ENCODE data around the gene PKN3.
"Not testable (repeated sequence)": the region's sequence is repeated elsewhere in the genome, so short reads cannot be mapped to it uniquely, and the experiment has no call there.

The PKN3 gene

GRCh38 chr9:128702445-128702948 is at the start of gene PKN3:
Gene PKN3, plus strand, starts transcription at chr9:128702503. Its CDS starts 413 bp downstream, at chr9:128702916.
- DNase-seq: peak; percentile 95

DNA sequence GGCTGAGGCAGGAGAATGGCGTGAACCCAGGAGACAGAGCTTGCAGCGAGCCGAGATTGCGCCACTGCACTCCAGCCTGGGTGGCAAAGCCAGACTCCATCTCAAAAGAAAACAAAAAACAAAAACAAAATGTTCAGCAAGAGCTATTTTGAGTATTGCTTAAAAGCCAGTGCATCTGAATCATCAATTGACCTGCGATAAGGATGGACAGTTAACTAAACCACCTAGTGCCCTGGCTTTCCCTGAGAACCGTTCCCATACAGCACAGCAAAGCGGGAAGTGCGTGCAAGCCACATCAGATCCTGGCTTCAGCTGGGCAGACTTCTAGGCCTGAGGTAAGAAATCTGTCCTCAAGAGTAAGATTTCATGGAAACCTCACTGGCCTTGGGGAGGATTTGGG is 48.4 kb upstream of the PKN3 start:
- no peak for DNase-seq

GRCh38 chr9:128654481-128654880 is 47.8 kb upstream of the PKN3 start:
- DNase-seq: no peak

GRCh38 chr9:128656416-128657343 is 45.6 kb upstream of the PKN3 start, which contains the start of gene DYNC2I2:
Gene DYNC2I2, minus strand, starts transcription at chr9:128656847. Its CDS starts 121 bp downstream, at chr9:128656726.
- peak; percentile 98 for DNase-seq

- DNase-seq: no peak
Measured at GRCh38 chr9:128657344-128657704, 45.0 kb upstream of the PKN3 start.

DNA sequence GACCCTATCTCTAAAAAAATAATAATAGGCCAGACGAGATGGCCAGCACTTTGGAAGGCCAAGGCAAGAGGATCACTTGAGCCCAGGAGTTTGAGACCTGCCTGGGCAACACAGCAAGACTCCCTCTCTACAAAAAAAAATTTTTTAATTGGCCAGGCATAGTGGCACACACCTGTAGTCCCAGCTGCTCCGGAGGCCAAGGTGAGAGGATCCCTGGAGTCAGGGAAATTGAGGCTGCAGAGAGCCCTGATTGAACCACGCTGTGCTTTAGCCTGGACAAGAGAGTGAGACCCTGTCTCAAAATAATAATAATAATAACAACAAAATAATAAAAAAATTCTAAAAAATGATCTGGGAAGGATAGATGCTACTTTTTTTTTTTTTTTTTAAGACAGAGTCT is 44.5 kb upstream of the PKN3 start:
- no peak for DNase-seq

DNA sequence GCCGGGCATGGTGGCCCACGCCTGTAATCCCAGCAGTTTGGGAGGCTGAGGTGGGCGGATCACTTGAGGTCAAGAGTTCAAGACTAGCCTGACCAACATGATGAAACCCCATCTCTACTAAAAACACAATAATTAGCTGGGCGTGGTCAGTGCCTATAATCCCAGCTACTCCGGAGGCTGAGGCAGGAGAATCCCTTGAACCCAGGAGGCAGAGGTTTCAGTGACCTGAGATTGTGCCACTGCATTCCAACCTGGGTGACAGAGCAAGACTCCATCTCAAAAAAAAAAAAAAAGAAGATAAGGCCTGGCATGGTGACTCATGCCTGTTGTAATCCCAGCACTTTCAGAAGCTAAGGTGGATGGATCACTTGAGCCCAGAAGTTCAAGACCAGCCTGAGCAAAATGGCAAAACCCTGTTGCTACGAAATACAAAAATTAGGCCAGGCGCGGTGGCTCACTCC is 35.8 kb upstream of the PKN3 start:
- not testable (repeated sequence) for DNase-seq

- DNase-seq: no peak
Measured at GRCh38 chr9:128669786-128670185, 32.5 kb upstream of the PKN3 start.

- no peak for DNase-seq
Measured at GRCh38 chr9:128675382-128675781, 26.9 kb upstream of the PKN3 start.

DNA sequence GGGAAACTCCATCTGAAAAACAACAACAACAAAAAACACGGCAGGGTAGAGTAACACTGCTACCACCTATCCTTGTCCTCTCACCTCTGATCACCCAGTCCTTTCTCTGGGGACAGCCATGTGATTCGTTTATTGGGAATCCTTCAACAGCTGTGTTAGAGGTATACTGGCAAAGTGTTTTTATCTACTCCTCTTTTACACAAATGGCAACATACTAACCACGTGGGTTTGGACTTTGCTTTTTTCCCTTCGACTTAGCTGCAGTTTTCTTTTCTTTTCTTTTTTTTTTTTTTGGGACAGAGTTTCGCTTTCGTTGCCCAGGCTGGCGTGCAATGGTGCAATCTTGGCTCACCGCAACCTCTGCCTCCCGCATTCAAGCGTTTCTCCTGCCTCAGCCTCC is 24.5 kb upstream of the PKN3 start:
- no peak for DNase-seq

DNA sequence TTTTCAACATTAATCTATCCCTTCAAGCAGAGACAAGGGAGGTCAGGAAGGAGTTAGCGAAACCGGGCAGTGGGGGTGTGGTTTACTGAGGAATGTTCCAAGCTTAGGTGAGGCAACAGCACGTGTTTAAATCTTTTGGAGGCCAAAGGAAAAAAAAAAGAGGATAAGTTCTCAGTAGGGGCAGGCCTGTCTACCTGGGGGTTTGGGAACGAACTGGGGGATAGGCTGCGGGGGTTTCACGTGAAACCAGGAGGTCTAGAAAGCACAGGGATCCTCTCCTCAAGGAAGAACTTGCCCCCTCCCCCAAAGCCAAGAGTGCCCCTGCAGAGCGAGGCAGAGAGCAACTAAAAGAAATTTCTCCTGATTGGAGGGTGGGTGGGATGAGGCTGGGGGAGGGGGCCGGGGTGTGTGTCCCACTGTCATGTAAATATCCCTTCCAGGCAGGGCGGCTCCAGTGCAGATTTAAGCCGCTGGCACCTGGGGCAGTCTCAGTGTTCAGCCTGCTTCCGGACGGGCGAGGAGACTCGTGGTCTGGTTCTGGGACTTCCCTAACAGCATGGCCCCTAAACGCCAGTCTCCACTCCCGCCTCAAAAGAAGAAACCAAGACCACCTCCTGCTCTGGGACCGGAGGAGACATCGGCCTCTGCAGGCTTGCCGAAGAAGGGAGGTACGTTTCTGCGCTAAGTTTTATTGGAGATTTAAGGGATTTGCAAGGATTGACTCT is 18.8 kb upstream of the PKN3 start:
- DNase-seq: peak; percentile 63

DNA sequence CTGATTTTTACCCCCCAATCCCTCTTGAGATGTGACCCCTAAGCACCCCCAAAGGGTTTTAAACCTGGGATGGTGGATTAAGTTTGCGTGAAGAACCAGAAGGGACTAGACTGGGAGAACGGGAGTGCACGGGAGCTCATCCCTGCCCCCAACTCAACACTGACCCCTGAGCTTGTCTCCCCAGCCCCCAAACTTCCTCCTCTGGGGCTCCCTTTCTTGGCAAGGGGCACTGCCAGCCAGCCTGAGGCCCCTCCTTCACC is 18.3 kb upstream of the PKN3 start:
- DNase-seq: no peak

- peak; percentile 88 for DNase-seq
Measured at GRCh38 chr9:128684325-128685199, 17.7 kb upstream of the PKN3 start.

- DNase-seq: peak; percentile 48
Measured at GRCh38 chr9:128685636-128686489, 16.4 kb upstream of the PKN3 start.

GRCh38 chr9:128687453-128687852 is 14.8 kb upstream of the PKN3 start:
- no peak for DNase-seq

GRCh38 chr9:128688501-128689292 is 13.6 kb upstream of the PKN3 start, which contains the start of gene SET:
Gene SET, plus strand, starts transcription at chr9:128689222. Its CDS starts 361 bp downstream, at chr9:128689583.
- DNase-seq: peak; percentile 97

GRCh38 chr9:128689293-128689774 is 13.0 kb upstream of the PKN3 start:
- DNase-seq: no peak

DNA sequence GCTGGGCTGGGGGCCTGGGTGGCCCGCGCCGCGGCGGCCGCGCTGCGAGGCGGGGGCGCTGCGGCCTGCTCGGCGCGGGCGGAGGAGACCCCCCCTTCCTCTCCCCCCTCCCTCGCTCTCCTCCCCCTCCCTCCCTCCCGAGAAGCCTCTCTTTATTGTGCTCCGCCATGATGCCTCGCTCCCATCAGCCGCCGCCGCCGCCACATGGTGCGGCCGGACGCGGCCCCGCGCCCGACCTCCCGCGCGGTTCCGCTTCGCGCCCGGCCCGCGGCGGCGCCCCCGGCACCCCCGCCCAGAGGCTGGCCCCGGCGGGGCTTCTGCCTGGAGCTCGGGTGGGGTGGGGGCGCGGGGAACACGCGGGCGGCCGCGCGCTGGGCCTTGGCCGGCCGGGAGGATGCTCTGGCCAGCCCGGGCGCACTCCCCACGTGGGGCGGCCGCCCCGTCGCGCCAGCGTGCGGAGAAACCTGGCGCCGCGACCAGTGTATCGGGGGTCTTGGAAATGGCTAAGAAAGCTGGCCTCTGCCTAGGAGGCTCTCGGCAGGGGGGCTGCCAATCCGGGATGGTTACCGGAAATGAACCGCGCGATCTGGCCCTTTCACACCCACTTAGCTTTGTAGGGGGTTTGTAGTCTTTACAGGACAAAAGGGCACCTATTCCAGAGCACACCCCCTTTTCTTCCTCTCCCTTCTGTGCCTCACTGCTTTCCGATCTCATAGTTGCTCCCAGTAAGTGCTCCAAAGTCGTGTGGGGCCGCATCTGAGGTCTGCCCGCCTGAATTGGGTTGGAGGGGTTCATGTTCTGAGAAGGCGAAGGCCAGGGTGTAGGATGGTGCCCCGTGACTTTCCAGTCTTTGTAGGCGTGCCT is 12.3 kb upstream of the PKN3 start:
- peak; percentile 58 for DNase-seq

GRCh38 chr9:128690684-128691034 is 11.6 kb upstream of the PKN3 start:
- no peak for DNase-seq

GRCh38 chr9:128693738-128694137 is 8.6 kb upstream of the PKN3 start:
- DNase-seq: not testable (repeated sequence)

Measured in stimulated activated CD4-positive, alpha-beta T cell treated with anti-CD3 and anti-CD28 coated beads, Interleukin-15, amount 100 ng/mL, for 24 hours (primary cell).